Measurements from ENCODE around the gene STING1. TPM values are rescaled to one million over a fixed set of nuclear protein-coding genes. Genes with fewer than 3 reads are reported as not detected.

Gene STING1
- total and polyA plus RNA-seq, 10 of the 15 experiments (the other 5 are each of a cell fraction or from before 2014, with no cell fraction given): 10.1 to 56.1 (median 41.0) TPM

- TF ChIP-seq IRF3 (IDR thresholded peaks at IDR 0.05): no peak
Observed at GRCh38 chr5:139472386-139473030, 10.1 kb downstream of the STING1 start (continued).

DNA sequence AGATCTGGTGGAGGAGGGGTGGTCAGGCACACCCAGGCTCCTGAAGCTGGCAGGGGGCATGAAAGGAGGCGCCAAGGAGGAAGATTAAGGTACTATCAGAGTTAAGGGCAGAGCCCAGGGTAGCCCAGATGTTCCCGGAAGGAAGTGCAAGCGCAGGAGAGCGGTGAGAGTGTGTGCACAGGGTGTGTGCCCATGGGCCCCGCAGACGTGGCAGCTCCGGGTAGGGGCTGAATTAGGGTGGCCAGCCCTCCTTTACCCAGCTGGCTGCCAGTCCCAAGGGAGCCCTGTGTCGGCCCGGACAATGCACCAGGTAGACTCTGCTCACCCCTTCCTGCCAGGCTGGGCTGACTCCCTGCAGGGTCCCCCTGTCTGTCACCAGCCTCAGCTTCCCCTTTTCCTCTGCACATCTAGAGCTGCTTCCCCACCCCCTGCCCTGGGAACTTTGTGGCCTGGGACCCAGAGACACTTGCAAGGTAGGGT lies 11.7 kb downstream of the STING1 start, which contains the start of gene SMIM33:
TSS of gene SMIM33 (plus strand) at position 184 of the 480 bp plus-strand sequence. CDS start at position 302, 118 bp downstream.
- TF ChIP-seq PML (IDR thresholded peaks at IDR 0.05; ENCODE audit: low read length) (no peak), MEF2A (IDR thresholded peaks at IDR 0.05; ENCODE audit: insufficient read depth, low read depth, low read length) (no peak), TAF1 (IDR thresholded peaks at IDR 0.05; ENCODE audit: borderline replicate concordance, low read depth, low read length) (no peak), RCOR1 (conservative IDR thresholded peaks at IDR 0.05; ENCODE audit: low read depth, low read length) (no peak), MYC (IDR thresholded peaks at IDR 0.05; ENCODE audit: insufficient read depth, insufficient read length, insufficient replicate concordance, low read length, severe bottlenecking) (no peak), NFIC (IDR thresholded peaks at IDR 0.05; ENCODE audit: low read depth, low read length) (no peak), MYB (IDR thresholded peaks at IDR 0.05; ENCODE audit: borderline replicate concordance, low read depth, low read length) (no peak), CHD1 (IDR thresholded peaks at IDR 0.05; ENCODE audit: low read depth, low read length) (no peak), RELB (IDR thresholded peaks at IDR 0.05; ENCODE audit: low read depth) (no peak), WRNIP1 (IDR thresholded peaks at IDR 0.05; ENCODE audit: borderline replicate concordance, low read depth, low read length) (no peak), ZZZ3 (IDR thresholded peaks at IDR 0.05; ENCODE audit: control insufficient read depth, insufficient read length, low read depth) (no peak), RUNX3 (IDR thresholded peaks at IDR 0.05; ENCODE audit: low read length) (no peak), PAX8 (IDR thresholded peaks at IDR 0.05) (no peak)
- TF ChIP-seq, protein P1, sequence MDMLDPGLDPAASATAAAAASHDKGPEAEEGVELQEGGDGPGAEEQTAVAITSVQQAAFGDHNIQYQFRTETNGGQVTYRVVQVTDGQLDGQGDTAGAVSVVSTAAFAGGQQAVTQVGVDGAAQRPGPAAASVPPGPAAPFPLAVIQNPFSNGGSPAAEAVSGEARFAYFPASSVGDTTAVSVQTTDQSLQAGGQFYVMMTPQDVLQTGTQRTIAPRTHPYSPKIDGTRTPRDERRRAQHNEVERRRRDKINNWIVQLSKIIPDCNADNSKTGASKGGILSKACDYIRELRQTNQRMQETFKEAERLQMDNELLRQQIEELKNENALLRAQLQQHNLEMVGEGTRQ (IDR thresholded peaks at IDR 0.05; ENCODE audit: borderline replicate concordance, low read depth, low read length): no peak
- RAD21 ChIA-PET (ENCODE audit: unreplicated experiment): interaction anchor here (1.1 kb wide), 1 partner anchor 13 kb away, joined by 5 read pairs; no protein-coding TSS in a partner anchor
- Histone ChIP-seq H3K27ac (ENCODE audit: control insufficient read depth, insufficient read depth) (no peak within 1 kb of the TSS), H3K36me3 (ENCODE audit: control insufficient read depth in 2 of 2, insufficient read depth in 2 of 2, low read length in 1 of 2) (no peaks in the 10 kb centered on the region), H3K4me3 (no peak within 1 kb of the TSS), H3K9ac (ENCODE audit: control insufficient read depth, insufficient read depth, low read length) (no peak within 1 kb of the TSS), H3K4me2 (ENCODE audit: control insufficient read depth, insufficient read depth) (no peak within 1 kb of the TSS), H3K9me3 (replicated peaks; ENCODE audit: control insufficient read depth, insufficient read depth, low read length) (no peaks in the 10 kb centered on the region), H3K79me2 (ENCODE audit: control insufficient read depth, insufficient read depth, low read length) (no peaks in the 10 kb centered on the region), H2AFZ (ENCODE audit: control insufficient read depth, low read depth, low read length) (peak within 1 kb of the TSS; percentile 78), H3K27me3 (replicated peaks in 1 of 2; ENCODE audit: control insufficient read depth in 2 of 2, insufficient read depth in 2 of 2, low read length in 1 of 2) (no peaks in the 10 kb centered on the region), H3K4me1 (ENCODE audit: control insufficient read depth, insufficient read depth, low read length) (peaks cover 12% of the 10 kb centered on the region), H4K20me1 (ENCODE audit: control insufficient read depth, insufficient read depth) (no peaks in the 10 kb centered on the region)
- 21% methylated on average over 8 of the region's 9 CpGs for WGBS (ENCODE audit: insufficient coverage, insufficient replicate concordance, low lambda C conversion rate, missing lambda C conversion rate)
- FAIRE-seq (no peak), ATAC-seq (peak; percentile 47), DNase-seq (ENCODE audit: low read depth, low spot score) (no peak)
- in situ Hi-C loops (cut with MboI) (no loop called here), intact Hi-C loops (cut with micrococcal nuclease; ENCODE audit: unreplicated experiment) (no loop called here)
- CTCF ChIA-PET: interaction anchor here (0.6 to 1.8 kb wide), 2 partner anchors 42 to 469 kb away, joined by 3 to 4 read pairs; no protein-coding TSS in a partner anchor
- BruUV-seq (replicated peaks): no TSS peak
- POLR2A ChIA-PET: interaction anchor here (0.9 kb wide), 1 partner anchor 25 kb away, joined by 4 read pairs; no protein-coding TSS in a partner anchor
- SMC1A ChIA-PET (ENCODE audit: uncharacterized antibody, unreplicated experiment): interaction anchor here (0.8 to 1.5 kb wide), 2 partner anchors 11 kb away, joined by 3 to 6 read pairs; partner anchors contain the start of gene STING1

All from GM12878 (cell line).